ENCODE data around the gene DCTN1.

The DCTN1 gene

DNA sequence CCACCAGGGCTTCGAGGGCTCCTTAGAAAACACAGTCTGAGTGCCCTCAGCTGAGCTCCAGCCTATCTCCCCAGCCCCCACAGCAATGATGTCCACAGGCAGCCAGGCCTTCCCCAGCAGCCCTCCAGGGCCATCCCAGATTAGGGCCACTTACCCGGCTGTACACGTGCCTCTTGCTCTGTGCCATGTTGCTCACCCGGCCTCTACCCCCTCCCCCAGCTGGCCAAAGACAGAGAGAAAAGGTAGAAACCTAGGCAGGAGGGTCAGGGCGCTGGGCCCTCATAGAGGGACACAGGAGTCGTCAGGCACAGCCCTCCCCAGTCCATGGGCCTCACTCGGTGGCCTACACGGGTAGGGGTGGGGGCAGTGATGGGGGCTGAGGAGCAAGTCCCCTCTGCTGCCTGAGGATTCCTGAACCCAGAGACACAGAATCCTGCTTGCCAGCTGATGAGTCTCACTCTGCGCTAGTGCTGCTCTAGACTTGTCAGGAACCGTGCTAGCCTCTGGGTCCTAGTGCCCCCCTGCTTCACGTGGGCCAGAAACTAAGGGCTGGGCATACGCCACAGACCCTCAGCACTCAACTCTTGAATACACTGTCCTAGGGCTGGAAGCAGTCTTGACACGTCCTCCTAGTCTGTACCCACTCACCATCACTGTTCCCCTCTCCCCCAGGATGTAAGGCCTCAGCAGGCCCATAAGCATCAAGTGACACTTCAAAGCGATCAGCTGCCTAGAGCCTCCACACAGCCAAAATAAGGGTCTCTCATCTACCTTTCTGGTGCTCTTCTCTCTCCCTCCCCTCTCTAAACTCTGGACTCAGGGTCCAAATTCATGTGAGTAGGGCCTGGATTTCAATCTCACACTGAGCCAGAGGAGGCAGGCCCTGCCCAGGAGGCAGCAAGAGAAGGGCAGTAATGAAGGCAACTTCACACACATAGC lies at the start of gene DCTN1:
DCTN1 (minus strand) TSS at position 461 of the 939 bp plus-strand sequence; CDS start at position 187, 274 bp downstream.
- no peak within 1 kb of the TSS for H3K4me3 ChIP-seq (ENCODE audit: low read depth, low read length)

DNA sequence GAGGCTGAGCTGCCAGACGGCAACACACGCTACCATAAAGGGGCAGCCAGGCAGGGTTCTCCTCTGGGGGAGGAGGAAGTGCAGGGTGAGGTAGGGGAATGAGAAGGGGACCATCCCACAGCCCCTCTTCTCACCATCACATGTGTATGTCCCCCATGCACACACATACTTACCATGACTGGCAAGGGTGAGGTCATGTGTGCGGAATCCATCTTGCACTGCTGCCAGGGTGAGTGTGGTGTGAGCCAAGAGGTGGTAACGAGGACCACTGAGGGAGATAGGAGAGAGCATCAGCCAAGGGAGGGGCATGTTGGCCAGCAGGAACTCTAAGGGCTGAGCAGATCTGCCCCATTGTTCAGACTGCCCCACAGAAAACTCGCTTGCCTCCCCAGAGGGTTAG lies 48.6 kb upstream of the DCTN1 start:
- no peak overlapping the region for H3K4me3 ChIP-seq (ENCODE audit: low read depth, low read length)

DNA sequence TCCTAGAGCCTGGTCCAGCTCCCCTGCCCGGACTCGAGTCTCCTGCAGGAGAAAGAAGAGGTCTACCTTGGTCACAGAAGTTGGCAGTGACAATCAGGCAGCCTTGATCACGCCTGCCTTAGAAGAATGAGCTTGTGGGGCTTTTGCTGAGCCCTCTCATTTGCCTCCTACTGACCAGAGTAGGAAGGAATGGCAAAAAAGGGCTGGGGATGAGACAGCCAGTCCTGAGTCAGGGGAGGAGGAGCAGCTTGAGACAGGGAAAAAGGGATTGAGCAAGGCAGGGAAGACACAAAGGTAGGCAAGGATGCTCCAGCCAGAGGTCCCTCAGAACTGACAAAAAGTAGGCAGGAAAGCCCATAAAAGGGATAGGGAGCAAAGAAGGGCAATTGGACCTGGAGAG lies 47.4 kb upstream of the DCTN1 start:
- no peak overlapping the region for H3K4me3 ChIP-seq (ENCODE audit: low read depth, low read length)

DNA sequence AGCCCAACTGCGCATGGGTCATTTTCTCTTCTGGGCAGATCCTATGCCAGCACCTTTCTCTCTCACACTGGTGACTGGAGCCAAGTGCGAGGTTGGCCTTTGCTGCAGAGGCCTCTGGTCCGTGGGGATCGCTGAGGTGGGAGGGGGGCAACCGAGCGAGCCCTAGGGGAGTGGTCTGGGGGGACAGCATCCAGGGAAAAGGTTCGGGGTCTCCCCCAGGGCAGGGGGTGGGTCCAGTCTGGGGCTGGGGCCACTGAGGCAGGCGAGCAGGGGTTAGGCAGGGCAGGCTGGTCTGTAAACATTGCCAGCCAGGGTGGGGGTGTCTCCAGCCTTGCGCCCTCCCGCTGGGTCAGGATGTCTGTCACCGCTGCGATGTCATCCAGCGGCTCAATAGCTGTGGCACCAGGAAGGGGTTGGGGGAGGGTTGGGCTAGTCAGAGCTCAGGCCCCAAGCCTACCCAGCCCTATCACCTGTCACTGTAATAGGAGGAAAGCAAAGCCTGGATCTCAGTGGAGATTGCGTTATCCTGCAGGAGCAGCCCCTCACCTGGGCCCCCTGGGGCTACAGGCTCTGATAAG lies 46.2 kb upstream of the DCTN1 start:
- H3K4me3 ChIP-seq (ENCODE audit: low read depth, low read length): no peak overlapping the region

DNA sequence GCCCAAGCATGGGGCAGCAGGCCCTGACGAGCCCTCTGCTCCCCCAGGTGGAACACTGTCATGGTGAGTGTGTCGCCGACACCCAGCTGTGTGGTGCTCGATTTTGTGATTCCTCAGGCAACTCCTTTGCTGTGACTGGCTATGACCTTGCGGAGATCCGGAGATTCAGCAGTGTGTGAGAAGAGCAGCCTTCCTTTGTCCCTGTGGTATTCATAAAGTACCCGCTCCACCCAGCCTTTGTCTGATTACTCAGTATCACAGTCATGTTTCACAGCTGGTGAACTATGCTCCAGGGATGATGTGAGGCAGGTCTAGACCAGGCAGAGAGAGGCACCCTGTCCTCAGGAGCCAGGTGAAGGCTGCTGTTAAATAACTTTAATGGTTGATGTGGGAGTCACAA lies 45.4 kb upstream of the DCTN1 start:
- H3K4me3 ChIP-seq (ENCODE audit: low read depth, low read length): no peak overlapping the region

DNA sequence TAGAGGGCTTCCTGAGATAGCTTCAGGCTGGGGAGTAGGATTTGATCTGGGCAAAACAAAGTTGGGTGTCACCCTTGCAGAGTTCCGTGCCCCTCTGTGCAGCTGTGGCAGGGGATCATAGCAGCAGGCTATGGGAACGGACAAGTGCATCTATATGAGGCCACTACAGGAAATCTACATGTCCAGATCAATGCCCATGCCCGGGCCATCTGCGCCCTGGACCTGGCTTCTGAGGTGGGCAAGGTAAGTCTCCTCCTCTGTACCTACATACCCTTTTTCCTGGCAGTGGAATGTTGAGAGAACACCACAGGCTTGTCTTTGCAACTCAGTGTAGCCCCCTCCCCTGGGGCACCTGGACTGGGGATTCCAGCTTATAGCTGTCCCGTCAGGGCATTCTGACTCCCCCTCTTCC lies 44.9 kb upstream of the DCTN1 start:
- no peak overlapping the region for H3K4me3 ChIP-seq (ENCODE audit: low read depth, low read length)

DNA sequence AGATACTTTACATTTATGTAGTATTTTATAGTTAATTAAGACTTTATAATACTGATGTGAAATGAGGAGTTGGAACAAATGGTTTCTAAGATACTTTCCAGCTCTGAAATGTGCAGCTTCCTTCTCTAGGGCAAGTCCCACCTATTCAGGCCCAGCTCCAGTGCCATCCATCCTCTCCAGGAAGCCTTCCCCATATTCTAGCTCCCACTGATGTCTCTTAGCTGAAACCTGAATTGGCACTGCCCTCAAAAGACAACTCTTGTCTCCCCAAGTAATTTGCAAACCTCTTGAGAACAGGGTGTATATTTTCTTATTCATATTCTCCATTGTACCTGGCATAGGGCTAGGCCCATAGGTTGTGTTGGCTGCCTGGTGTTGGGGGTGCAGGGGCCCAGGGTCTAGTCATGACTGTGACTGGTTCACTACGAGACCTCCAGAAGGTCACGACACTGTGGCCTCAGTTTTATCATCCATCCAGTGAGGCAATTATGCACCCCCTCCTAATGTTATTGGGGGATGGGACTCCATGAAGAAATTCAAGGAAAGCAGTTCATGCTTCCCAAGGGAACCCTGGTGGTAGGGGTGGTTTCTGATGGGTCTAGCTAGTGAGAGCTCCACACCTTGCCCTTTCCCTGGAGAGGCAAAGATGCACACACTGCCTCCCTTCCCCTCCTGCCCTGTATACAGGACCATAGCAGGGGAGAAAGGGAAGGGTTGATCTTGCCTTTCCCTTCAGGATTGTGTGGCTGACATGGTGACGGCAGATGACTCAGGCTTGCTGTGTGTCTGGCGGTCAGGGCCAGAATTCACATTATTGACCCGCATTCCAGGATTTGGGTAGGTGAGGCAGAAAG lies 44.3 kb upstream of the DCTN1 start:
- H3K4me3 ChIP-seq (ENCODE audit: low read depth, low read length): no peak overlapping the region

DNA sequence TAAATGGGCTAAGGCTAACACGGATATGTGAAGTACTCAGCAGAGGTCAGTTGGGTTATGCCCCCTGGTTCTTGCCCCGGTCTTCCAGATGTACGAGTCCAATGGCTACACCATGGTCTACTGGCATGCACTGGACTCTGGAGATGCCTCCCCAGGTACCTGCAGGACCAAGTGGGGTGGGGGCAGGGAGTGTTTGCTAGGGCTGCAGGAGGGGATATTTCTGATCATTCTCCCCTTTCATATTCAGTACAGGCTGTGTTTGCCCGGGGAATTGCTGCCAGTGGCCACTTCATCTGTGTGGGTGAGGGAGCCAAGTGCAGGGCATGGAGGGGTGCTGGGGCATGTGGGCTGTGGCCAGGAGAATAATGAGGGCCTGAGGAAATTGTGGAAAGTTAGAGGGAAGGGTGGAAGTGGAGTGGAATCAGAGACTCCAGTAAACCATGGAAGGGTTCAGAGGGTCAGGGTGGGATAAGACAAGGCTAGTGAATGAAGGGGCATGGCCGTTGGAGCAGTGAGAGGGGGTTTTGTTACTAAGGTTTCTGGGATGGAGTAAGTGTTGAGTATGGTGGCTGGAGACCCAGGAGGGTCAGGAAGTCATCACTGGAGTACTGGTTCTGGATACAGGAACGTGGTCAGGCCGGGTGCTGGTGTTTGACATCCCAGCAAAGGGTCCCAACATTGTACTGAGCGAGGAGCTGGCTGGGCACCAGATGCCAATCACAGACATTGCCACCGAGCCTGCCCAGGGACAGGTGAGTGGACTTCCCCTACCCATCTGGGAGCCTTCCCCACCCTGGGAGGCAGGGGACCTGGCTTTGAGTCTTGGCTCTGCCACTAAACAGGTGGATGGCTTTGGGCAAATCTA lies 43.4 kb upstream of the DCTN1 start:
- H3K4me3 ChIP-seq (ENCODE audit: low read depth, low read length): no peak overlapping the region

DNA sequence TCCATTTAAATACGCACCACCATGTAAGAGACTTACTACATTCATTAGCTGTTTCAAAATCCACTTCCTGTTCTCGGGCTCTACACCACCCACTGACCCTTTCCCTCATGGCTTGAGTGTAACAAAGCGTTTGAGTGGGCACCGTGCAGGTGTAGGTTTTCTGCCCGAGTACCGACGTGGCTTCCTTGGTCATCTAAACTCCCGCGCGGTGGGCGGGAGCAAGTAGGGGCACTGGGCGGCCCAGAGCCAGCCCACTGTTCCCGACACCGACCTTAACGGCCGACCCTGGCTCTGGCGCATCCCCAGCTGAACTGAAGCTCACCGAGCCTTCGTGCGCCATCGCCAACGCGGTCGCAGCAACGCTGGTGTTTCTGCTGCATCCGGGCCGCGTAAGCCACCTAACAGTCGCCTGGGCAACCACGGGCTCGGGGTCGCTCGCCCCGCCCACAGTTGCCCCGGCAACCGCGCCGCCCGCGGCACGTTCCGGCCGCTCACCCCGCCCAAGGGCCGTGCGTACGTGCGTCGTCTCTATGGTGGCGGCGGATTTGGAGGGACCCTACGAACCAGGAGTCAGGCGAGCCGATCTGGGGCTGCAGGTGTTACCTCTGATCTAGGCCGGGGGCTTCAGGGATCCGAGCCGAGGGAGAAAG lies 41.2 kb upstream of the DCTN1 start, which contains the start of the genes C2orf81 and WDR54:
C2orf81 (minus strand) TSS at position 399 of the 650 bp plus-strand sequence; CDS start at position 340, 59 bp downstream.
WDR54 (plus strand) TSS at position 510 of the 650 bp plus-strand sequence. CDS start 424 bp downstream, outside the sequence.
- peak within 1 kb of the TSS; percentile 71 for H3K4me3 ChIP-seq (ENCODE audit: low read depth, low read length)

DNA sequence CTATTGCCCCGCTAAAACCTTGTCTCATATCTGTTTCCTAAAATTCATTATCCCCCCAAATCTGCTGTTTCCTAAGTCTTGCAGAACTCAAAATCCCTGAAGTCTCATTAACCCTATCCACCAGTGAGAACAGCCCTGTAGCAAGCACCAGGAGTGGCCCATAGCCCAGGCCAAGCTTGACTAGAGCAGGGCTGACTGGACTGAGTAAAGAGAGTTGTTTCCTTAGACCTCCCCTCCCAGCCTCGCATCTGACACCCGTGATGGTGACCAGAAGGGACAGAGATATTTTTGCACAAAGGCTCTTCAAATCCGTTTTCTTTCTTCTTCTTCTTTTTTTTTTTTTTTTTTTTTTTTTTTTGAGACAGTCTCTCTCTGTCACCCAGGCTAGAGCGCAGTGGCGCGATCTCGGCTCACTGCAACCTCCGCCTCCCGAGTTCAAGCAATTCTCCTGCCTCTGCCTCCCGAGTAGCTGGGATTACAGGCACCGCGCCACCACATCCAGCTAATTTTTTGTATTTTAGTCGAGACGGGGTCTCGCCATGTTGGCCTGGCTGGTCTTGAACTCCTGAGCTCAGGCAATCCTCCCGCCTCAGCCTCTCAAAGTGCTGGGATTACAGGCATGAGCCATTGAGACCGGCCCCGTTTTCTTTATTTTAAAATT lies 40.5 kb upstream of the DCTN1 start:
- peak overlapping the region; percentile 47 for H3K4me3 ChIP-seq (ENCODE audit: low read depth, low read length)

DNA sequence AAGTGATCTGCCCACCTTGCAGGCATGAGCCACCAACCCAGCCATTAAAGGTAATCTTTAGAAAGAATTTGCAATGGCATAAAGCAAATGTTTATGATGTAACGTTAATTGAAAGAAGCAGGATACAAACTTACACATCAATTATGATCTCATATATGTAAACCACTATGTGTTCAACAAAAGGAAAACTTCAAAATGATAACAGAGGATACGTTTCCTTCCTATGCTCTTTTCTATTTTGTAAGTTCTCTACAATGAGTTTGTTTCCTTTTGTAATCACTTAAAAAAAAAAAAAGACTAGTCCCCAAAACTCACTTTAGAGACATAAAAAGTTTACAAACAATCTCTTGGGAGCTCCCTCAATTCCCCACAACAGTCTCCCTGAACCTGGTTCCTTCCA lies 39.9 kb upstream of the DCTN1 start:
- H3K4me3 ChIP-seq (ENCODE audit: low read depth, low read length): no peak overlapping the region

DNA sequence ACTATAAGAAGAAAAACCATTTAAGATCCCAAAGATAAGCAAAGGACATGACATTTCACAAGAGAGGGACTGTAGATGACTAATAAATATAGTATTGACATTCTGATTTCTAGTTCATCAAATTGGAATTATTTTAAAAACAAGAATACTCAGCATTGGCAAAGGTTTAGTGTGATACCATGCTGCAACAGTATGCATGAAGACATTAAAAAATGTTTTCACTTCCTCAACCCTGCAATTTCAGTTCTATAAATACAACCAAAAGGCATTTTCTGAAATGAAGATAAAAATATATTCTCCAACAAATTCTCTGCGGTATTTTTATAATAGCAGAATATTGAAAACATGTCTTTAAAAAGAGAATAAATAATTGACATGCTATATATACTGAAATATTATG lies 39.2 kb upstream of the DCTN1 start:
- no peak overlapping the region for H3K4me3 ChIP-seq (ENCODE audit: low read depth, low read length)

DNA sequence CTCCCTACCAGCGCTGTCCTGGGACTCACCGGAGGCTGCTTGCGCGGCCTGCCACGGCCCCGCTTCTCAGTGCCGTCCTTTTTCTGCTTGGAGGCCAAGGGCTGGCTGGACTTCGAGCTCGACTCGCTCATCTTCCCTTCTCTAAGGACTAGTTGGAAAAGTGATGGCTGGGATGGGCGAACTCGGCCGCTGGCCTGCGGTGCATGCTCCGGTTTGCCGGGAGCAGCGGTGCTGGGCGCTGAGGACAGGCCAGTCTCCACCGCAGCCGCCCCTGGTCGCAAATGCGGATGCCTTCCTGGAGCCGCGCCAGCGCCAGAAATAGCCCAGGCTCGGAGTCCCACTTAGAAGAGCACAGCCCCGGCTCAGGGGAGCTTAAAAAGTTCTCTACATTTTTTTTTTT lies 38.2 kb upstream of the DCTN1 start:
- no peak overlapping the region for H3K4me3 ChIP-seq (ENCODE audit: low read depth, low read length)

DNA sequence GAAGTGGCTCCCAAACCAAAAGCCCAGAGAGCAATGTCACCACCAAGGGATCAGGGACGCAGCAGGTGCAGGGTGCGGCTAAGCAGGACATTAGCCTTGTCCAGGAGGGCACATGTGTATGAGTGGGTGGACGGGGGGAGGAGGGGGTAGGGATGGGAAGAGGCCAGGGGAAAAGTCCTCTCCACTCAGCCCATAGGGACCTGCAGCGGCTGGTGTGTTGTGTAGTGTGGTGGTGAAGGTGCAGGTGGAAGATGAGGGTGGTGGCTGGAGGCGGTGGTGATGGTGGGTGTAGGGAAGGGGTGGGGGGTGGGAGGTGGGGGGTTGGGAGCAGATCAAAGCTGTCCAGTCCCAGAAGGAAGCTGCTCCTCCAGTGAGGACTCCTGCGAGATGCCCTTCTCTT lies 37.7 kb upstream of the DCTN1 start:
- H3K4me3 ChIP-seq (ENCODE audit: low read depth, low read length): no peak overlapping the region

DNA sequence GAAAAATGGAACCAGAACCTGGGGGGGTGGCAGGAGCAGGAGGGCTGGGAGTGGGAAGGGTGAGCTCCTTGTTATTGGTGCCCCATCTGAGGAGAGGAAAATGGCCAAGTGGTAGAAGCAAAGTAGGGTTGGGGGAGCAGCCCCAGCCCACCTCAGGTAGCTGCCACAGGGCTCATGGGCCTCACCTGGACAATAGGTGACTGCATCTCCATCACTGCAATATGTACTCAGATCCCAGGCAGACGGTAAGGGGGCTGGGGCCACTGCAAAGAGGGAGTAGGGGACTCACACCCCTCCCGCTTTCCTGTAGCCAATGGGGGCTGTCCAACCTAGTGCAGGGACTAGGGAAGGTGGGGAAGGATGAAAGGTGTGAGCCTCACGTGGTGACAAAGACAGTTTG lies 37.1 kb upstream of the DCTN1 start:
- H3K4me3 ChIP-seq (ENCODE audit: low read depth, low read length): no peak overlapping the region

DNA sequence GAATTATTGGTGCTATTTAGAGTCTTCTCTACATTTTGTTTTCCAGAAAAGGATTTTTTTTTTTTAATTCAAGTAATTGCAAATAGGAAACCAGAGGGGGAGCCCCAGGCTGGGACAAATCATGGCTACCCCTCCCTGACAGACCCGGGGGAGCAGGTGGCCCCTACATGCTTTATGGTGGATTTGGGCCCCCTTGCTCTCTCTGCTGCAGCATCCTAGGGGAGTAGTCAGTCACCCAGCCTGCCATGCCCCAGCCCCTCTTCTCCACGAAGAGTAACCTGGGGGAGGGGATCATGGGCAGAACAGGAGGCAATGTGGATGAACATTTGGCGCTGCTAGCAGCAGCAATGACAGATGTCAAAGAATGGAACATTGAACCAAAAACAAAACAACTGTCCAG lies 36.7 kb upstream of the DCTN1 start:
- no peak overlapping the region for H3K4me3 ChIP-seq (ENCODE audit: low read depth, low read length)

DNA sequence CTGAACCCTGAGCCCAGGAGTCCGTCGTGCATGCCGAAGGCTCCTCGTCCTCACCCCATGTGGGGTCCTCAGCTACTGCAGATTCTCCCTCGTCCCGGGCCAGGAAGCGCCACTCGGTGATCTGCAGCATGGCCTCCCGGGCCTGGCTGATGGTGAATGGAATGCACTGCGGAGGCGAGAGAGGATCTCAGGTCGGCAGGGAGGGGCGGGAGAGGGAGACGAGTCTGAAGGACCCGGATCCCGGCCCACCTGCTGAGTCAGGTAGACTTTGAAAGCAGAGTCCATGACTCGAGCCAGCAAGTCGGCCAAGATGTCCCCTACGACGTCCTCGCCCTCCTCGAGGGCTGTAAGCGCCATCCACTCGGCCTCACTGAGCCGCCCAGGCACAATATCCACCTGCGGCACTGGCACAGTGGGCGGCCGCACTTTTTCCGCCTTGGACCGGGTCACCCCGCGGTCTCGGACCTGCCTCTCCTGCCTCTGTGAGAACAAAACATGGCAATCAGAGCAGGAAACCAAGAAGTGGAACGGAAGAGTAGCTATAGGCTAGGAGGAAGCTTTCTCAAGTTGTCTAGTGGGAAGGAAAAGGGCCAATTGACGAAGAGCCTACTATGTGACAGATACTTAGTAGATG lies 35.8 kb upstream of the DCTN1 start:
- H3K4me3 ChIP-seq (ENCODE audit: low read depth, low read length): no peak overlapping the region

DNA sequence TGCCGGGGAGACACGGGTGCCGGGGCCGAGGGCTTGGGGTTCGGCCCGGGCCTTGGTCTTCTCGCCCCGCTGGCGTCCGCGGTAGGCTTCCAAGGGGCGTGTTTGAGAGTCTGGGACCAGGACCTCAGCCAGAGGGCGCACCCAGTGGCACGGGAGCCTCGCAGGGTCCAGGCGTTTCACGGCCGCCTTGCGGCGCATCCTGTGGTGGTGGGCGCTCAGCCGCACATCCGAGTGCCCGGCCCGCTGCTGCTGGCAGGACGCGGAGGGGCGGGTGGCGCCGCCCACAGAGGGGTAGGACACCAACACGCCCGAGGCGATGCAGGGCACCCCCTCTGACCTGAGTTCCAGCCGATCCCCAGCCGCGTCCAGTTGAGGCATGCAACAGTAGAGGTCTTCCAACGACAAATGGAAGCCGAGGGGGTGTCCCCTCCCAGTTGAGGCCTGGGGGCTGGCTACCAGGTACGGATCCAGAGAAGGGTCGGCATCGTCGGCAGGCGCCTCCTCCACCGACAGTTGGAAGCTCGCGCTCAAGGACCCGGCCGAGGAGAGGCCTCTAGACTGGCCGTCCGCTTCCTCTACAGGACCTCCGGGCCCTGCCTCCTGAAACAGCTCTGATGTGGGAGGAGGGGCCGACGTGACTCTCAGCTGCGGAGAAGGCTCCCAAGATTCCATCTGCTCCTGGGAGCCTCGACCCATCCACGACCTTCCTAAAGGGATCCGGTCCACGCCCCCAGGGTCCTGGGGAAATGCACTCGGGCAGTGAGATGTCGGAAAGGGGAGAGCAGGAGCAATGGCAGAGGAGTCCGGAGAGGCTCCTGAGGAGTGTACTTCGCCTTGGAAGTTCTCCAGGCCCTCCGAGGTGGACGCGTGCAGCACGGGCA lies 35.0 kb upstream of the DCTN1 start:
- no peak overlapping the region for H3K4me3 ChIP-seq (ENCODE audit: low read depth, low read length)
